Ishikawa (cell line): ENCODE results near the gene MOXD1.

ENCODE experiments used
- CEBPB ChIP-seq: IDR thresholded peaks from 2 replicates; pipeline ENCODE4 v1.6.1; 2012
- CREB1 ChIP-seq: IDR thresholded peaks from 2 replicates; pipeline ENCODE4 v1.6.1; 2012; ENCODE audit warnings: low read depth
- EGR1 ChIP-seq: IDR thresholded peaks from 2 replicates; pipeline ENCODE4 v1.6.1; 2012
- EP300 ChIP-seq: IDR thresholded peaks from 2 replicates; pipeline ENCODE4 v1.6.1; 2012; ENCODE audit warnings: borderline replicate concordance
- FOXM1 ChIP-seq: IDR thresholded peaks from 2 replicates; pipeline ENCODE4 v1.6.1; 2012; ENCODE audit warnings: low read depth, borderline replicate concordance
- RAD21 ChIP-seq: IDR thresholded peaks from 2 replicates; pipeline ENCODE4 v1.6.1; 2012; ENCODE audit warnings: low read depth
- TAF1 ChIP-seq: IDR thresholded peaks from 2 replicates; pipeline ENCODE4 v1.6.1; 2012; ENCODE audit warnings: low read depth, mild to moderate bottlenecking
- TCF12 ChIP-seq: IDR thresholded peaks from 2 replicates; pipeline ENCODE4 v1.6.1; 2012; ENCODE audit warnings: low read depth
- YY1 ChIP-seq: IDR thresholded peaks from 2 replicates; pipeline ENCODE4 v1.6.1; 2012; ENCODE audit warnings: low read depth
- ZBTB7A ChIP-seq: IDR thresholded peaks from 2 replicates; pipeline ENCODE4 v1.6.1; 2012; ENCODE audit warnings: low read depth
- TF ChIP-seq, protein P1 (sequence below): IDR thresholded peaks from 2 replicates; pipeline ENCODE4 v1.6.1; 2012
- TF ChIP-seq, protein P2 (sequence below): IDR thresholded peaks from 2 replicates; pipeline ENCODE4 v1.6.1; 2012; ENCODE audit warnings: low read depth, mild to moderate bottlenecking
- TF ChIP-seq, protein P3 (sequence below): IDR thresholded peaks from 2 replicates; pipeline ENCODE4 v1.6.1; 2012

DNA sequence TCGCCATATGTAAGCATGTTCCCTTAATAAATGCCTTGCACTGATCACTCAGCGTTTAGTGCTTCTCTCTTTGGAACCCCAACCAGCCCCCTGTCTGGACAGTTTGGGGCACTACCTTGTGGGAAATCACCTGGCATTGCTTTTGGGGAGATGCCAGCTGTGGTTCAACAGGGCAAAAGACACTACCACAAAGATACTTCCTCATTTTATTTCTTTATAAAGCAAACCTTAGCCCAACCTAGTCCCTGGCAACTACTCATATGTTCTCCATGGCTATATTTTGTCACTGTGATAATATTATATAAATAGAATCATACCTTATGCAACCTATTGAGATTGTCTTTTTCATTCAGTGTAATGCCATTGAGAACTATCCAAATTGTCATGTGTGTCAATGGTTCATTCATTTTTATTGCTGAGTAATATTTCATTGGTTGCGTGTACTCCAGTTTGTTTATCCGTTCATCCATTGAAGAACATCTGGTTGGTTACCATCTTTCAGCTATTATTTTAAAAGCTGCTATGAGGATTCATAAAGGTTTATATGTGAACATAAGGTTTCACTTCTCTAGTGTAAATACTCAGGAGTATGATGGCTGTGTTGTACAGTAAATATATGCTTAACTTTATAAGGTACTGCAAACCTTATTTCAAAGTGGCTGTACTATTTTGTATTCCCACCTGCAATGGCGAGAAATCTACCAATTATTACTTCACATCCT is 114.8 kb downstream of the MOXD1 start:
- no peak for TF ChIP-seq EP300
- no peak for TF ChIP-seq TAF1
- TF ChIP-seq, protein P1, sequence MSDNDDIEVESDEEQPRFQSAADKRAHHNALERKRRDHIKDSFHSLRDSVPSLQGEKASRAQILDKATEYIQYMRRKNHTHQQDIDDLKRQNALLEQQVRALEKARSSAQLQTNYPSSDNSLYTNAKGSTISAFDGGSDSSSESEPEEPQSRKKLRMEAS, result no peak
- TF ChIP-seq TCF12, result no peak
- no peak for TF ChIP-seq FOXM1
- TF ChIP-seq, protein P2, sequence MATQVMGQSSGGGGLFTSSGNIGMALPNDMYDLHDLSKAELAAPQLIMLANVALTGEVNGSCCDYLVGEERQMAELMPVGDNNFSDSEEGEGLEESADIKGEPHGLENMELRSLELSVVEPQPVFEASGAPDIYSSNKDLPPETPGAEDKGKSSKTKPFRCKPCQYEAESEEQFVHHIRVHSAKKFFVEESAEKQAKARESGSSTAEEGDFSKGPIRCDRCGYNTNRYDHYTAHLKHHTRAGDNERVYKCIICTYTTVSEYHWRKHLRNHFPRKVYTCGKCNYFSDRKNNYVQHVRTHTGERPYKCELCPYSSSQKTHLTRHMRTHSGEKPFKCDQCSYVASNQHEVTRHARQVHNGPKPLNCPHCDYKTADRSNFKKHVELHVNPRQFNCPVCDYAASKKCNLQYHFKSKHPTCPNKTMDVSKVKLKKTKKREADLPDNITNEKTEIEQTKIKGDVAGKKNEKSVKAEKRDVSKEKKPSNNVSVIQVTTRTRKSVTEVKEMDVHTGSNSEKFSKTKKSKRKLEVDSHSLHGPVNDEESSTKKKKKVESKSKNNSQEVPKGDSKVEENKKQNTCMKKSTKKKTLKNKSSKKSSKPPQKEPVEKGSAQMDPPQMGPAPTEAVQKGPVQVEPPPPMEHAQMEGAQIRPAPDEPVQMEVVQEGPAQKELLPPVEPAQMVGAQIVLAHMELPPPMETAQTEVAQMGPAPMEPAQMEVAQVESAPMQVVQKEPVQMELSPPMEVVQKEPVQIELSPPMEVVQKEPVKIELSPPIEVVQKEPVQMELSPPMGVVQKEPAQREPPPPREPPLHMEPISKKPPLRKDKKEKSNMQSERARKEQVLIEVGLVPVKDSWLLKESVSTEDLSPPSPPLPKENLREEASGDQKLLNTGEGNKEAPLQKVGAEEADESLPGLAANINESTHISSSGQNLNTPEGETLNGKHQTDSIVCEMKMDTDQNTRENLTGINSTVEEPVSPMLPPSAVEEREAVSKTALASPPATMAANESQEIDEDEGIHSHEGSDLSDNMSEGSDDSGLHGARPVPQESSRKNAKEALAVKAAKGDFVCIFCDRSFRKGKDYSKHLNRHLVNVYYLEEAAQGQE, result no peak
- TF ChIP-seq RAD21, result no peak
- no peak for TF ChIP-seq EGR1
- no peak for TF ChIP-seq ZBTB7A
- TF ChIP-seq YY1, result no peak
- no peak for TF ChIP-seq CREB1
- no peak for TF ChIP-seq CEBPB
- TF ChIP-seq, protein P3, sequence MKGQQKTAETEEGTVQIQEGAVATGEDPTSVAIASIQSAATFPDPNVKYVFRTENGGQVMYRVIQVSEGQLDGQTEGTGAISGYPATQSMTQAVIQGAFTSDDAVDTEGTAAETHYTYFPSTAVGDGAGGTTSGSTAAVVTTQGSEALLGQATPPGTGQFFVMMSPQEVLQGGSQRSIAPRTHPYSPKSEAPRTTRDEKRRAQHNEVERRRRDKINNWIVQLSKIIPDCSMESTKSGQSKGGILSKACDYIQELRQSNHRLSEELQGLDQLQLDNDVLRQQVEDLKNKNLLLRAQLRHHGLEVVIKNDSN, result no peak
